A549 (cell line): ENCODE measurements around the gene AICDA.

ENCODE experiments used
- BHLHE40 ChIP-seq: IDR thresholded peaks from 2 replicates; pipeline ENCODE4 v1.6.1; 2012; ENCODE audit warnings: low read depth, low read length, inconsistent platforms
- CEBPB ChIP-seq, 2 experiments: fragments of >200 bp in 1 of 2; sonication (Bioruptor Twin) in 1 of 2; formaldehyde crosslinking in 1 of 2; IDR thresholded peaks; 2 replicates each; pipeline ENCODE4 v1.6.1; 2012 to 2016
- CHD2 ChIP-seq: fragments of 150-350 bp; IDR thresholded peaks from 2 replicates; pipeline ENCODE4 v1.6.1; 2014; ENCODE audit warnings: low read length; ENCODE audit not compliant: partially characterized antibody
- MYC ChIP-seq: IDR thresholded peaks from 2 replicates; pipeline ENCODE4 v1.6.1; 2012; ENCODE audit warnings: mild to moderate bottlenecking, inconsistent platforms, low read length, improper control_type of control experiment, borderline replicate concordance
- POLR2A ChIP-seq: IDR thresholded peaks from 2 replicates; pipeline ENCODE4 v1.6.1; 2012; ENCODE audit warnings: mild to moderate bottlenecking, low read length
- RAD21 ChIP-seq, 2 experiments: fragments of >200 bp in 1 of 2; sonication (Bioruptor Twin) in 1 of 2; formaldehyde crosslinking in 1 of 2; IDR thresholded peaks in 1 of 2; conservative IDR thresholded peaks in 1 of 2; 2 replicates in 1 of 2; 3 replicates in 1 of 2; pipeline ENCODE4 v1.6.1; 2012 to 2018; ENCODE audit warnings: inconsistent platforms in 1 of 2
- RNF2 ChIP-seq: fragments of 200-600 bp; sonication (generic); IDR thresholded peaks from 2 replicates; pipeline ENCODE4 v1.6.1; 2016; ENCODE audit warnings: low read depth, mild to moderate bottlenecking, antibody characterized with exemption, moderate library complexity, borderline replicate concordance
- SMC3 ChIP-seq: fragments of >200 bp; sonication (Bioruptor Twin); formaldehyde crosslinking; IDR thresholded peaks from 3 replicates; pipeline ENCODE4 v1.6.1; 2018; ENCODE audit warnings: inconsistent platforms
- ZSCAN20 ChIP-seq: fragments of 250-450 bp; sonication (Bioruptor Pico); IDR thresholded peaks from 2 replicates; pipeline ENCODE4 v1.8.0; 2022; ENCODE audit warnings: mild to moderate bottlenecking, moderate library complexity
- TF ChIP-seq, protein P1 (sequence below): IDR thresholded peaks from 2 replicates; pipeline ENCODE4 v1.6.1; 2012; ENCODE audit warnings: low read depth, borderline replicate concordance
- TF ChIP-seq, protein P2 (sequence below): fragments of 200-600 bp; sonication (generic); IDR thresholded peaks from 2 replicates; pipeline ENCODE4 v1.6.1; 2016; ENCODE audit warnings: antibody characterized with exemption, mild to moderate bottlenecking, moderate library complexity
- TF ChIP-seq, protein P3 (sequence below): fragments of 250-450 bp; sonication (Bioruptor Pico); IDR thresholded peaks from 2 replicates; pipeline ENCODE4 v1.5.0; 2021; ENCODE audit warnings: mild to moderate bottlenecking, moderate library complexity, borderline replicate concordance
- TF ChIP-seq, protein P4 (sequence below): fragments of >200 bp; sonication (Bioruptor Twin); formaldehyde crosslinking; IDR thresholded peaks from 3 replicates; pipeline ENCODE4 v1.5.1; 2016
- TF ChIP-seq, protein P5 (sequence below): fragments of 450-650 bp; IDR thresholded peaks from 2 replicates; pipeline ENCODE4 v1.6.1; 2014; ENCODE audit warnings: antibody characterized with exemption

DNA sequence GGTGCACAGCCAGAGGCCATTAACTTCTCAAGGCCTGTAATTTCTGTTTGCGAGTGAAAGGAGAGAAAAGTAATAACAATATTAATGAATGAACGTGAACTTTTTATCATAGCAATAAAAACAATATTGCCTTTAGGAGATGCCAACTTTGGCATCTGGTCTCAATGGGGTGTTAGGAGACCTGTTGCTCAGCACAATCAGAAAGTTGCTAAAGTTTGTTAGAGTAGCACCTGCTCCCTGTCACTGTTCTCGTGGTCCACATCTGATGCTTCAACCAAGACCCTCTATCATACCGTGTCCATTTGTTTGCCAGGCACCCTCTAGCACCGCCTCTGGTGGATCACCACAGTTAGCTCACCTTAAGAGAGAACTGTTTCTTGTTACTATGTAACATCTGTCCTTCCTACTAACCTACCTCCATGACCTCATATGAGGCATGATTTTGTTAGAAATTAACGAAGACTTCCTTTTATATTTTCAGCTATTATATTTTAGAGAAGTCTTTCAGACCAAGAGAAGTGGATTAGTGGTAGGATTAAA lies 59.5 kb downstream of the AICDA start:
- TF ChIP-seq, protein P1, sequence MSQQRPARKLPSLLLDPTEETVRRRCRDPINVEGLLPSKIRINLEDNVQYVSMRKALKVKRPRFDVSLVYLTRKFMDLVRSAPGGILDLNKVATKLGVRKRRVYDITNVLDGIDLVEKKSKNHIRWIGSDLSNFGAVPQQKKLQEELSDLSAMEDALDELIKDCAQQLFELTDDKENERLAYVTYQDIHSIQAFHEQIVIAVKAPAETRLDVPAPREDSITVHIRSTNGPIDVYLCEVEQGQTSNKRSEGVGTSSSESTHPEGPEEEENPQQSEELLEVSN: no peak
- TF ChIP-seq CEBPB (IDR thresholded peaks at IDR 0.05) (no peak), MYC (no peak), RAD21 (conservative IDR thresholded peaks at IDR 0.05 in 1 of 2, IDR thresholded peaks at IDR 0.05 in 1 of 2) (no peak), ZSCAN20 (no peak), POLR2A (no peak), SMC3 (no peak), RNF2 (no peak), CHD2 (no peak), BHLHE40 (no peak)
- TF ChIP-seq, protein P2, sequence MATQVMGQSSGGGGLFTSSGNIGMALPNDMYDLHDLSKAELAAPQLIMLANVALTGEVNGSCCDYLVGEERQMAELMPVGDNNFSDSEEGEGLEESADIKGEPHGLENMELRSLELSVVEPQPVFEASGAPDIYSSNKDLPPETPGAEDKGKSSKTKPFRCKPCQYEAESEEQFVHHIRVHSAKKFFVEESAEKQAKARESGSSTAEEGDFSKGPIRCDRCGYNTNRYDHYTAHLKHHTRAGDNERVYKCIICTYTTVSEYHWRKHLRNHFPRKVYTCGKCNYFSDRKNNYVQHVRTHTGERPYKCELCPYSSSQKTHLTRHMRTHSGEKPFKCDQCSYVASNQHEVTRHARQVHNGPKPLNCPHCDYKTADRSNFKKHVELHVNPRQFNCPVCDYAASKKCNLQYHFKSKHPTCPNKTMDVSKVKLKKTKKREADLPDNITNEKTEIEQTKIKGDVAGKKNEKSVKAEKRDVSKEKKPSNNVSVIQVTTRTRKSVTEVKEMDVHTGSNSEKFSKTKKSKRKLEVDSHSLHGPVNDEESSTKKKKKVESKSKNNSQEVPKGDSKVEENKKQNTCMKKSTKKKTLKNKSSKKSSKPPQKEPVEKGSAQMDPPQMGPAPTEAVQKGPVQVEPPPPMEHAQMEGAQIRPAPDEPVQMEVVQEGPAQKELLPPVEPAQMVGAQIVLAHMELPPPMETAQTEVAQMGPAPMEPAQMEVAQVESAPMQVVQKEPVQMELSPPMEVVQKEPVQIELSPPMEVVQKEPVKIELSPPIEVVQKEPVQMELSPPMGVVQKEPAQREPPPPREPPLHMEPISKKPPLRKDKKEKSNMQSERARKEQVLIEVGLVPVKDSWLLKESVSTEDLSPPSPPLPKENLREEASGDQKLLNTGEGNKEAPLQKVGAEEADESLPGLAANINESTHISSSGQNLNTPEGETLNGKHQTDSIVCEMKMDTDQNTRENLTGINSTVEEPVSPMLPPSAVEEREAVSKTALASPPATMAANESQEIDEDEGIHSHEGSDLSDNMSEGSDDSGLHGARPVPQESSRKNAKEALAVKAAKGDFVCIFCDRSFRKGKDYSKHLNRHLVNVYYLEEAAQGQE: no peak
- TF ChIP-seq, protein P3, sequence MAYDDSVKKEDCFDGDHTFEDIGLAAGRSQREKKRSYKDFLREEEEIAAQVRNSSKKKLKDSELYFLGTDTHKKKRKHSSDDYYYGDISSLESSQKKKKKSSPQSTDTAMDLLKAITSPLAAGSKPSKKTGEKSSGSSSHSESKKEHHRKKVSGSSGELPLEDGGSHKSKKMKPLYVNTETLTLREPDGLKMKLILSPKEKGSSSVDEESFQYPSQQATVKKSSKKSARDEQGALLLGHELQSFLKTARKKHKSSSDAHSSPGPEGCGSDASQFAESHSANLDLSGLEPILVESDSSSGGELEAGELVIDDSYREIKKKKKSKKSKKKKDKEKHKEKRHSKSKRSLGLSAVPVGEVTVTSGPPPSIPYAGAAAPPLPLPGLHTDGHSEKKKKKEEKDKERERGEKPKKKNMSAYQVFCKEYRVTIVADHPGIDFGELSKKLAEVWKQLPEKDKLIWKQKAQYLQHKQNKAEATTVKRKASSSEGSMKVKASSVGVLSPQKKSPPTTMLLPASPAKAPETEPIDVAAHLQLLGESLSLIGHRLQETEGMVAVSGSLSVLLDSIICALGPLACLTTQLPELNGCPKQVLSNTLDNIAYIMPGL (CRISPR knock-in tag): no peak
- TF ChIP-seq, protein P4, sequence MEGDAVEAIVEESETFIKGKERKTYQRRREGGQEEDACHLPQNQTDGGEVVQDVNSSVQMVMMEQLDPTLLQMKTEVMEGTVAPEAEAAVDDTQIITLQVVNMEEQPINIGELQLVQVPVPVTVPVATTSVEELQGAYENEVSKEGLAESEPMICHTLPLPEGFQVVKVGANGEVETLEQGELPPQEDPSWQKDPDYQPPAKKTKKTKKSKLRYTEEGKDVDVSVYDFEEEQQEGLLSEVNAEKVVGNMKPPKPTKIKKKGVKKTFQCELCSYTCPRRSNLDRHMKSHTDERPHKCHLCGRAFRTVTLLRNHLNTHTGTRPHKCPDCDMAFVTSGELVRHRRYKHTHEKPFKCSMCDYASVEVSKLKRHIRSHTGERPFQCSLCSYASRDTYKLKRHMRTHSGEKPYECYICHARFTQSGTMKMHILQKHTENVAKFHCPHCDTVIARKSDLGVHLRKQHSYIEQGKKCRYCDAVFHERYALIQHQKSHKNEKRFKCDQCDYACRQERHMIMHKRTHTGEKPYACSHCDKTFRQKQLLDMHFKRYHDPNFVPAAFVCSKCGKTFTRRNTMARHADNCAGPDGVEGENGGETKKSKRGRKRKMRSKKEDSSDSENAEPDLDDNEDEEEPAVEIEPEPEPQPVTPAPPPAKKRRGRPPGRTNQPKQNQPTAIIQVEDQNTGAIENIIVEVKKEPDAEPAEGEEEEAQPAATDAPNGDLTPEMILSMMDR: no peak
- TF ChIP-seq, protein P5, sequence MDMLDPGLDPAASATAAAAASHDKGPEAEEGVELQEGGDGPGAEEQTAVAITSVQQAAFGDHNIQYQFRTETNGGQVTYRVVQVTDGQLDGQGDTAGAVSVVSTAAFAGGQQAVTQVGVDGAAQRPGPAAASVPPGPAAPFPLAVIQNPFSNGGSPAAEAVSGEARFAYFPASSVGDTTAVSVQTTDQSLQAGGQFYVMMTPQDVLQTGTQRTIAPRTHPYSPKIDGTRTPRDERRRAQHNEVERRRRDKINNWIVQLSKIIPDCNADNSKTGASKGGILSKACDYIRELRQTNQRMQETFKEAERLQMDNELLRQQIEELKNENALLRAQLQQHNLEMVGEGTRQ: no peak
